Stomach (tissue), 4 donors: ENCODE results near the gene GPD2.

Experiments used
- POLR2AphosphoS5 ChIP-seq, 3 donors: sonication (generic); formaldehyde crosslinking; IDR thresholded peaks; one replicate each; pipeline ENCODE4 v1.6.1; 2016; ENCODE audit warnings: antibody characterized with exemption in 3 of 3
- TF ChIP-seq, protein P1 (sequence below), 7 experiments: fragments of 450-650 bp in 4 of 7; fragments of 200-600 bp in 3 of 7; sonication (generic) in 3 of 7; IDR thresholded peaks; one replicate each; pipeline ENCODE4 v1.5.1; 2016 to 2019; ENCODE audit warnings: antibody characterized with exemption in 7 of 7, control low read depth in 2 of 7, mild to moderate bottlenecking in 1 of 7

- TF ChIP-seq, protein P1, sequence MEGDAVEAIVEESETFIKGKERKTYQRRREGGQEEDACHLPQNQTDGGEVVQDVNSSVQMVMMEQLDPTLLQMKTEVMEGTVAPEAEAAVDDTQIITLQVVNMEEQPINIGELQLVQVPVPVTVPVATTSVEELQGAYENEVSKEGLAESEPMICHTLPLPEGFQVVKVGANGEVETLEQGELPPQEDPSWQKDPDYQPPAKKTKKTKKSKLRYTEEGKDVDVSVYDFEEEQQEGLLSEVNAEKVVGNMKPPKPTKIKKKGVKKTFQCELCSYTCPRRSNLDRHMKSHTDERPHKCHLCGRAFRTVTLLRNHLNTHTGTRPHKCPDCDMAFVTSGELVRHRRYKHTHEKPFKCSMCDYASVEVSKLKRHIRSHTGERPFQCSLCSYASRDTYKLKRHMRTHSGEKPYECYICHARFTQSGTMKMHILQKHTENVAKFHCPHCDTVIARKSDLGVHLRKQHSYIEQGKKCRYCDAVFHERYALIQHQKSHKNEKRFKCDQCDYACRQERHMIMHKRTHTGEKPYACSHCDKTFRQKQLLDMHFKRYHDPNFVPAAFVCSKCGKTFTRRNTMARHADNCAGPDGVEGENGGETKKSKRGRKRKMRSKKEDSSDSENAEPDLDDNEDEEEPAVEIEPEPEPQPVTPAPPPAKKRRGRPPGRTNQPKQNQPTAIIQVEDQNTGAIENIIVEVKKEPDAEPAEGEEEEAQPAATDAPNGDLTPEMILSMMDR (IDR thresholded peaks at IDR 0.05), result no peak
- no peak for TF ChIP-seq POLR2AphosphoS5 (IDR thresholded peaks at IDR 0.05)
These were observed 199.5 kb downstream of the GPD2 start for GRCh38 chr2:156635646-156636045.
